ENCODE data around the gene TRIML1. TPM values are rescaled to one million over a fixed set of nuclear protein-coding genes. Genes with fewer than 3 reads are reported as not detected.

Gene TRIML1
- total and polyA plus RNA-seq, 8 donors = not detected

- Histone ChIP-seq H3K9me3 (no peaks in the 10 kb centered on the region), H3K4me3 (no peak overlapping the region), H3K27me3 (peaks cover 0 to 5% (median 0%) of the 10 kb centered on the region in 4 donors), H3K4me1 (no peaks in the 10 kb centered on the region), H3K36me3 (no peaks in the 10 kb centered on the region), H3K27ac (no peak overlapping the region)
- FAIRE-seq (no peak), DNase-seq (no peak), ATAC-seq (no peak)
- no peak for TF ChIP-seq CTCF (IDR thresholded peaks at IDR 0.05)
- intact Hi-C loops (cut with DNase I) = no loop called here
- 67 to 84% methylated on average over 5 of the region's 5 CpGs for WGBS, 2 donors
Observed at GRCh38 chr4:188177997-188178675, 38.9 kb downstream of the TRIML1 start.

DNA sequence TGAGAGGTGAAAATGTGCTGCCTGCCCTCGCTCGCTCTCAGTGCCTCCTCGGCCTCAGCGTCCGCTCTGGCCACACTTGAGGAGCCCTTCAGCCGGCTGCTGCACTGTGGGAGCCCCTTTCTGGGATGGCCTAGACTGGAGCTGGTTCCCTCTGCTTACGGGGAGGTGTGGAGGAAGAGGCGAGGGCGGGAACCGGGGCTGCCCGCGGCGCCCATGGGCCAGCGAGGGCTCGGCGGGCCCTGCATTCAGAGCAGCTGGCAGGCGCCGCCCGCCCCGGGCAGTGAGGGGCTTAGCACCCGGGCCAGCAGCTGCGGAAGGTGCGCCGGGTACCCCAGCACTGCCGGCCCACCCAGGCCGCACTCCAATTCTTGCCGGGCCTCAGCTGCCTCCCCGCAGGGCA is 39.6 kb downstream of the TRIML1 start:
- no peak for TF ChIP-seq CTCF (IDR thresholded peaks at IDR 0.05)
- DNase-seq (no peak), ATAC-seq (no peak), FAIRE-seq (no peak)
- Histone ChIP-seq H3K4me1 (no peaks in the 10 kb centered on the region), H3K27me3 (peaks cover 0 to 5% (median 0%) of the 10 kb centered on the region in 4 donors), H3K4me3 (no peak overlapping the region), H3K27ac (no peak overlapping the region), H3K36me3 (no peaks in the 10 kb centered on the region), H3K9me3 (no peaks in the 10 kb centered on the region)
- intact Hi-C loops (cut with DNase I) = no loop called here
- 87 to 92% methylated on average over 28 of the region's 28 CpGs for WGBS, 2 donors

GRCh38 chr4:188187106-188187505 is 47.9 kb downstream of the TRIML1 start:
- 85 to 88% methylated on average over 2 of the region's 2 CpGs for WGBS, 2 donors
- H3K4me1 ChIP-seq = no peaks in the 10 kb centered on the region
- no peak for TF ChIP-seq CTCF (IDR thresholded peaks at IDR 0.05)

GRCh38 chr4:188190461-188190860 is 51.2 kb downstream of the TRIML1 start:
- intact Hi-C loops (cut with DNase I) = no loop called here
- DNase-seq (no peak), FAIRE-seq (no peak), ATAC-seq (no peak)
- Histone ChIP-seq H3K27me3 (no peaks in the 10 kb centered on the region), H3K4me3 (no peak overlapping the region), H3K36me3 (no peaks in the 10 kb centered on the region), H3K4me1 (no peaks in the 10 kb centered on the region), H3K9me3 (no peaks in the 10 kb centered on the region), H3K27ac (no peak overlapping the region)
- 52 to 62% methylated on average over 3 of the region's 3 CpGs for WGBS, 2 donors
- no peak for TF ChIP-seq CTCF (IDR thresholded peaks at IDR 0.05)

More at GRCh38 chr4:188187106-188187505, 47.9 kb downstream of the TRIML1 start:
- H3K4me3 ChIP-seq = no peak overlapping the region
- no peak for DNase-seq
- no peaks in the 10 kb centered on the region for H3K9me3 ChIP-seq
- no peak overlapping the region for H3K27ac ChIP-seq
- intact Hi-C loops (cut with DNase I) = no loop called here
- no peaks in the 10 kb centered on the region for H3K36me3 ChIP-seq
- FAIRE-seq = no peak
- no peak for ATAC-seq
- no peaks in the 10 kb centered on the region for H3K27me3 ChIP-seq

DNA sequence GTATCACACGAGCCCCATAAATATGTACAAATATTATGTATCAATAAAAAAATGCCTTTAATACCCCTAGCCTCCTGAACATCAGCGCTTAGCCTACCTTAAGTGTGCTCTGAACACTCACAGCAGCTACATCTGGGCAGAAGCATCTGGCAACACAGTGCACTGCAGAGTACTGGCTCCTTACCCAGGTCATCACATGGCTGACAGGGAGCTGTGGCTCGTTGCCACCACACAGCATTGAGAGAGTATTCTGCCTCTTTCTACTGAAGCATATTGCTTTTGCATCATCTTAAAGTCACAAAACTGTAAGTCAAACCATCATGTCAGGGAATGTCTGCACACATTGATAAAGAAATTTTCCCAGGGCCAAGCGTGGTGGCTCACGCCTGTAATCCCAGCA is 55.2 kb downstream of the TRIML1 start:
- no peaks in the 10 kb centered on the region for H3K9me3 ChIP-seq
- no peaks in the 10 kb centered on the region for H3K36me3 ChIP-seq
- DNase-seq (no peak), FAIRE-seq (no peak), ATAC-seq (no peak)
- no peak overlapping the region for H3K27ac ChIP-seq
- 67 to 83% methylated on average over 5 of the region's 5 CpGs for WGBS, 2 donors
- H3K4me1 ChIP-seq = no peaks in the 10 kb centered on the region
- intact Hi-C loops (cut with DNase I) = no loop called here
- TF ChIP-seq CTCF (IDR thresholded peaks at IDR 0.05) = no peak
- H3K4me3 ChIP-seq = no peak overlapping the region
- H3K27me3 ChIP-seq = no peaks in the 10 kb centered on the region

Data from pancreas (tissue), 10 donors.